Measurements from ENCODE around the gene SLC9A3.

SLC9A3 gene

DNA sequence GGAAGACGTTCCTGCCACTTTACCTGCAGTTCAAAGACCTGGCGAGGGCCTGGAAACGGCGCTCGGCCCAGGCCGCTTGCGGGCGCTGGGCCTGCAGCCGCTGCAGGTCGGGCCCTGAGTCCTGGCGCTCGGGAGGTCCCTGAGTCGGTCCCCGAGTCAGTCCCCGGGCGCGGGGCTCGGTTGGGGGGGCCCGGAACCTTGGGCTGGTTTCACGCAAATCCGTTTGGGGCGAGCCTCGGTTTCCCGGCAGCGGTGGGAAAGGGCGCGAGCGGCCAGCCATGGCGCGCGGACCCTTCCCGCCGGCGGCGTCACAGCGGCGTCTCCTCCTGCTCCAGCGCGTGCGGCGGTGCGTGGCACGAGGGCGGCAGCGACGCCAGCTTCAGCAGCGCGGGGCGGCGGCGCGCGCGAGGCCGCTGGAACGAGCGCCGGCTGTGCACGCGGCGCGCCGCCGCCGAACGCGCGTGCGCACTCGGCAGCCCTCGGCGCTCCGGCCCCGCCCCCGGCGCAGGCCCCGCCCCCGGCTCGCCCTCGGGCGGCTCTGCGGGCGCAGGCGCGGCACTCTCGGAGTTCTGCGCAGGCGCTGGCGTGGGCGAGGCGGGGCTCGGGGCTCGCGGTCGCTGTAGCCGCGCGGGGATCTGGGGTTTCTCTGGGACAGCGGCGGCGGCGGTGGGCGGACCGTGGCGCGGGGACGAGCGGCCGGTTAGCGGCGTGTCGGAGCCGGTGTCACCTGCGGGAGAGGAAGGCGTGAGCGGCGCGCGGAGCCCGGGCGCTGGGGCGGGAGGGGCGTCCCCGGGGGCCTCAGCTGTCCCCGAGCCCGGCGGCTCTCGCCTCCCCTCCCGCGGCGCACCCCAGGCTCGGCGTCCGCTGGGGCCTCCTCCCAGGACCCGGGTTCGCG is 51.3 kb downstream of the SLC9A3 start (continued):
- no peak for TF ChIP-seq PATZ1 (tag by site-specific recombination; IDR thresholded peaks at IDR 0.05)
- TF ChIP-seq, protein P1, sequence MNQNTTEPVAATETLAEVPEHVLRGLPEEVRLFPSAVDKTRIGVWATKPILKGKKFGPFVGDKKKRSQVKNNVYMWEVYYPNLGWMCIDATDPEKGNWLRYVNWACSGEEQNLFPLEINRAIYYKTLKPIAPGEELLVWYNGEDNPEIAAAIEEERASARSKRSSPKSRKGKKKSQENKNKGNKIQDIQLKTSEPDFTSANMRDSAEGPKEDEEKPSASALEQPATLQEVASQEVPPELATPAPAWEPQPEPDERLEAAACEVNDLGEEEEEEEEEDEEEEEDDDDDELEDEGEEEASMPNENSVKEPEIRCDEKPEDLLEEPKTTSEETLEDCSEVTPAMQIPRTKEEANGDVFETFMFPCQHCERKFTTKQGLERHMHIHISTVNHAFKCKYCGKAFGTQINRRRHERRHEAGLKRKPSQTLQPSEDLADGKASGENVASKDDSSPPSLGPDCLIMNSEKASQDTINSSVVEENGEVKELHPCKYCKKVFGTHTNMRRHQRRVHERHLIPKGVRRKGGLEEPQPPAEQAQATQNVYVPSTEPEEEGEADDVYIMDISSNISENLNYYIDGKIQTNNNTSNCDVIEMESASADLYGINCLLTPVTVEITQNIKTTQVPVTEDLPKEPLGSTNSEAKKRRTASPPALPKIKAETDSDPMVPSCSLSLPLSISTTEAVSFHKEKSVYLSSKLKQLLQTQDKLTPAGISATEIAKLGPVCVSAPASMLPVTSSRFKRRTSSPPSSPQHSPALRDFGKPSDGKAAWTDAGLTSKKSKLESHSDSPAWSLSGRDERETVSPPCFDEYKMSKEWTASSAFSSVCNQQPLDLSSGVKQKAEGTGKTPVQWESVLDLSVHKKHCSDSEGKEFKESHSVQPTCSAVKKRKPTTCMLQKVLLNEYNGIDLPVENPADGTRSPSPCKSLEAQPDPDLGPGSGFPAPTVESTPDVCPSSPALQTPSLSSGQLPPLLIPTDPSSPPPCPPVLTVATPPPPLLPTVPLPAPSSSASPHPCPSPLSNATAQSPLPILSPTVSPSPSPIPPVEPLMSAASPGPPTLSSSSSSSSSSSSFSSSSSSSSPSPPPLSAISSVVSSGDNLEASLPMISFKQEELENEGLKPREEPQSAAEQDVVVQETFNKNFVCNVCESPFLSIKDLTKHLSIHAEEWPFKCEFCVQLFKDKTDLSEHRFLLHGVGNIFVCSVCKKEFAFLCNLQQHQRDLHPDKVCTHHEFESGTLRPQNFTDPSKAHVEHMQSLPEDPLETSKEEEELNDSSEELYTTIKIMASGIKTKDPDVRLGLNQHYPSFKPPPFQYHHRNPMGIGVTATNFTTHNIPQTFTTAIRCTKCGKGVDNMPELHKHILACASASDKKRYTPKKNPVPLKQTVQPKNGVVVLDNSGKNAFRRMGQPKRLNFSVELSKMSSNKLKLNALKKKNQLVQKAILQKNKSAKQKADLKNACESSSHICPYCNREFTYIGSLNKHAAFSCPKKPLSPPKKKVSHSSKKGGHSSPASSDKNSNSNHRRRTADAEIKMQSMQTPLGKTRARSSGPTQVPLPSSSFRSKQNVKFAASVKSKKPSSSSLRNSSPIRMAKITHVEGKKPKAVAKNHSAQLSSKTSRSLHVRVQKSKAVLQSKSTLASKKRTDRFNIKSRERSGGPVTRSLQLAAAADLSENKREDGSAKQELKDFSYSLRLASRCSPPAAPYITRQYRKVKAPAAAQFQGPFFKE (tag by site-specific recombination; IDR thresholded peaks at IDR 0.05; ENCODE audit: borderline replicate concordance), result no peak
- TF ChIP-seq KLF16 (tag by site-specific recombination; IDR thresholded peaks at IDR 0.05), result no peak
- peak; percentile 44; the same call in 1 of the 2 replicates for TF ChIP-seq ZNF184 (tag by site-specific recombination; IDR thresholded peaks at IDR 0.05)
- TF ChIP-seq ZNF530 (tag by site-specific recombination; IDR thresholded peaks at IDR 0.05; ENCODE audit: low read depth), result no peak
- no peak for TF ChIP-seq ZNF274 (IDR thresholded peaks at IDR 0.05; ENCODE audit: low read length)
- TF ChIP-seq ZNF274 (tag by site-specific recombination; IDR thresholded peaks at IDR 0.05; ENCODE audit: borderline replicate concordance), result no peak
- TF ChIP-seq ZNF311 (tag by site-specific recombination; IDR thresholded peaks at IDR 0.05; ENCODE audit: borderline replicate concordance), result no peak
- TF ChIP-seq REST (tag by site-specific recombination; IDR thresholded peaks at IDR 0.05), result no peak
- TF ChIP-seq, protein P2, sequence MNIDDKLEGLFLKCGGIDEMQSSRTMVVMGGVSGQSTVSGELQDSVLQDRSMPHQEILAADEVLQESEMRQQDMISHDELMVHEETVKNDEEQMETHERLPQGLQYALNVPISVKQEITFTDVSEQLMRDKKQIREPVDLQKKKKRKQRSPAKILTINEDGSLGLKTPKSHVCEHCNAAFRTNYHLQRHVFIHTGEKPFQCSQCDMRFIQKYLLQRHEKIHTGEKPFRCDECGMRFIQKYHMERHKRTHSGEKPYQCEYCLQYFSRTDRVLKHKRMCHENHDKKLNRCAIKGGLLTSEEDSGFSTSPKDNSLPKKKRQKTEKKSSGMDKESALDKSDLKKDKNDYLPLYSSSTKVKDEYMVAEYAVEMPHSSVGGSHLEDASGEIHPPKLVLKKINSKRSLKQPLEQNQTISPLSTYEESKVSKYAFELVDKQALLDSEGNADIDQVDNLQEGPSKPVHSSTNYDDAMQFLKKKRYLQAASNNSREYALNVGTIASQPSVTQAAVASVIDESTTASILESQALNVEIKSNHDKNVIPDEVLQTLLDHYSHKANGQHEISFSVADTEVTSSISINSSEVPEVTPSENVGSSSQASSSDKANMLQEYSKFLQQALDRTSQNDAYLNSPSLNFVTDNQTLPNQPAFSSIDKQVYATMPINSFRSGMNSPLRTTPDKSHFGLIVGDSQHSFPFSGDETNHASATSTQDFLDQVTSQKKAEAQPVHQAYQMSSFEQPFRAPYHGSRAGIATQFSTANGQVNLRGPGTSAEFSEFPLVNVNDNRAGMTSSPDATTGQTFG (tag by site-specific recombination; IDR thresholded peaks at IDR 0.05; ENCODE audit: borderline replicate concordance), result no peak
- no peak for TF ChIP-seq OSR2 (tag by site-specific recombination; IDR thresholded peaks at IDR 0.05)
- no peak for TF ChIP-seq REPIN1 (tag by site-specific recombination; IDR thresholded peaks at IDR 0.05; ENCODE audit: low read depth)
- TF ChIP-seq ZNF670 (tag by site-specific recombination; IDR thresholded peaks at IDR 0.05; ENCODE audit: low read depth), result no peak
- TF ChIP-seq ZNF404 (tag by site-specific recombination; IDR thresholded peaks at IDR 0.05), result no peak
- TF ChIP-seq ZNF114 (tag by site-specific recombination; IDR thresholded peaks at IDR 0.05), result no peak
- no peak for TF ChIP-seq ZNF701 (tag by site-specific recombination; IDR thresholded peaks at IDR 0.05)
- TF ChIP-seq, protein P3, sequence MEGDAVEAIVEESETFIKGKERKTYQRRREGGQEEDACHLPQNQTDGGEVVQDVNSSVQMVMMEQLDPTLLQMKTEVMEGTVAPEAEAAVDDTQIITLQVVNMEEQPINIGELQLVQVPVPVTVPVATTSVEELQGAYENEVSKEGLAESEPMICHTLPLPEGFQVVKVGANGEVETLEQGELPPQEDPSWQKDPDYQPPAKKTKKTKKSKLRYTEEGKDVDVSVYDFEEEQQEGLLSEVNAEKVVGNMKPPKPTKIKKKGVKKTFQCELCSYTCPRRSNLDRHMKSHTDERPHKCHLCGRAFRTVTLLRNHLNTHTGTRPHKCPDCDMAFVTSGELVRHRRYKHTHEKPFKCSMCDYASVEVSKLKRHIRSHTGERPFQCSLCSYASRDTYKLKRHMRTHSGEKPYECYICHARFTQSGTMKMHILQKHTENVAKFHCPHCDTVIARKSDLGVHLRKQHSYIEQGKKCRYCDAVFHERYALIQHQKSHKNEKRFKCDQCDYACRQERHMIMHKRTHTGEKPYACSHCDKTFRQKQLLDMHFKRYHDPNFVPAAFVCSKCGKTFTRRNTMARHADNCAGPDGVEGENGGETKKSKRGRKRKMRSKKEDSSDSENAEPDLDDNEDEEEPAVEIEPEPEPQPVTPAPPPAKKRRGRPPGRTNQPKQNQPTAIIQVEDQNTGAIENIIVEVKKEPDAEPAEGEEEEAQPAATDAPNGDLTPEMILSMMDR (tag by site-specific recombination; IDR thresholded peaks at IDR 0.05), result 0 out of 2 replicates have a peak, but pooled peaks have one; percentile 21
